Activated naive CD8-positive, alpha-beta T cell treated with anti-CD3 and anti-CD28 coated beads, Interleukin-2, amount 50 U/mL, for 24 hours (primary cell): ENCODE measurements around the gene DLD.

Experiments
- ATAC-seq: fragments of 150-1000 bp; cut with Tn5 transposase; one replicate; pipeline ENCODE4 v1.10.0; 2021
- DNase-seq: peaks from one replicate; pipeline ENCODE4 v3.0.0; 2021
- H3K27ac Mint-ChIP-seq: one replicate; pipeline ENCODE4 v1.8.0; 2021; ENCODE audit warnings: mild to moderate bottlenecking, mixed read lengths
- H3K27me3 Mint-ChIP-seq: one replicate; pipeline ENCODE4 v1.8.0; 2021; ENCODE audit warnings: mixed read lengths
- H3K36me3 Mint-ChIP-seq: one replicate; pipeline ENCODE4 v1.8.0; 2021; ENCODE audit warnings: low read depth, mixed read lengths
- H3K4me1 Mint-ChIP-seq: one replicate; pipeline ENCODE4 v1.8.0; 2021; ENCODE audit warnings: mixed read lengths
- H3K4me3 Mint-ChIP-seq: one replicate; pipeline ENCODE4 v1.8.0; 2021; ENCODE audit warnings: mild to moderate bottlenecking, moderate library complexity, mixed read lengths
- H3K9me3 Mint-ChIP-seq: one replicate; pipeline ENCODE4 v1.8.0; 2021; ENCODE audit warnings: mixed read lengths

Gene DLD

GRCh38 chr7:107938456-107939250 is 47.7 kb downstream of the DLD start:
- Mint-ChIP-seq H3K4me1 (peaks cover 4% of the 10 kb centered on the region), H3K4me3 (no peak overlapping the region), H3K36me3 (peaks cover 4% of the 10 kb centered on the region), H3K27ac (no peak overlapping the region), H3K27me3 (no peaks in the 10 kb centered on the region), H3K9me3 (no peaks in the 10 kb centered on the region)
- no peak for ATAC-seq
- DNase-seq, result no peak

GRCh38 chr7:107939573-107940489 is 48.8 kb downstream of the DLD start:
- Mint-ChIP-seq H3K9me3 (no peaks in the 10 kb centered on the region), H3K36me3 (peaks cover 4% of the 10 kb centered on the region), H3K27me3 (no peaks in the 10 kb centered on the region), H3K4me3 (no peak overlapping the region), H3K27ac (no peak overlapping the region), H3K4me1 (no peaks in the 10 kb centered on the region)
- DNase-seq (no peak), ATAC-seq (no peak)

- ATAC-seq, result no peak
- DNase-seq, result no peak
- peaks cover 4% of the 10 kb centered on the region for H3K36me3 Mint-ChIP-seq
- no peaks in the 10 kb centered on the region for H3K27me3 Mint-ChIP-seq
- H3K9me3 Mint-ChIP-seq, result no peaks in the 10 kb centered on the region
- H3K4me1 Mint-ChIP-seq, result no peaks in the 10 kb centered on the region
- H3K27ac Mint-ChIP-seq, result no peak overlapping the region
- no peak overlapping the region for H3K4me3 Mint-ChIP-seq
Measured at GRCh38 chr7:107940951-107941350, 50.0 kb downstream of the DLD start.

GRCh38 chr7:107943018-107943417 is 52.0 kb downstream of the DLD start:
- no peaks in the 10 kb centered on the region for H3K9me3 Mint-ChIP-seq
- no peaks in the 10 kb centered on the region for H3K27me3 Mint-ChIP-seq
- H3K4me3 Mint-ChIP-seq, result no peak overlapping the region
- ATAC-seq, result no peak
- no peak for DNase-seq
- no peaks in the 10 kb centered on the region for H3K4me1 Mint-ChIP-seq
- H3K36me3 Mint-ChIP-seq, result peaks cover 4% of the 10 kb centered on the region
- H3K27ac Mint-ChIP-seq, result no peak overlapping the region

GRCh38 chr7:107944411-107945169 is 53.6 kb downstream of the DLD start:
- peaks cover 4% of the 10 kb centered on the region for H3K36me3 Mint-ChIP-seq

GRCh38 chr7:107945332-107945731 is 54.3 kb downstream of the DLD start:
- no peaks in the 10 kb centered on the region for H3K4me1 Mint-ChIP-seq
- ATAC-seq (no peak), DNase-seq (no peak)
- H3K36me3 Mint-ChIP-seq, result peaks cover 4% of the 10 kb centered on the region
- no peak overlapping the region for H3K27ac Mint-ChIP-seq
- no peaks in the 10 kb centered on the region for H3K9me3 Mint-ChIP-seq
- H3K27me3 Mint-ChIP-seq, result no peaks in the 10 kb centered on the region
- H3K4me3 Mint-ChIP-seq, result no peak overlapping the region

More at GRCh38 chr7:107944411-107945169, 53.6 kb downstream of the DLD start:
- no peak overlapping the region for H3K4me3 Mint-ChIP-seq
- no peaks in the 10 kb centered on the region for H3K27me3 Mint-ChIP-seq
- ATAC-seq (no peak), DNase-seq (no peak)
- H3K27ac Mint-ChIP-seq, result no peak overlapping the region
- no peaks in the 10 kb centered on the region for H3K9me3 Mint-ChIP-seq
- H3K4me1 Mint-ChIP-seq, result no peaks in the 10 kb centered on the region

GRCh38 chr7:107946451-107946850 is 55.5 kb downstream of the DLD start:
- DNase-seq, result no peak
- Mint-ChIP-seq H3K36me3 (no peaks in the 10 kb centered on the region), H3K27ac (no peak overlapping the region), H3K4me1 (no peaks in the 10 kb centered on the region), H3K9me3 (no peaks in the 10 kb centered on the region), H3K4me3 (no peak overlapping the region), H3K27me3 (no peaks in the 10 kb centered on the region)
- no peak for ATAC-seq

- Mint-ChIP-seq H3K9me3 (no peaks in the 10 kb centered on the region), H3K4me3 (no peak overlapping the region), H3K27ac (no peak overlapping the region), H3K27me3 (no peaks in the 10 kb centered on the region), H3K36me3 (no peaks in the 10 kb centered on the region), H3K4me1 (no peaks in the 10 kb centered on the region)
- no peak for ATAC-seq
- DNase-seq, result no peak
Measured at GRCh38 chr7:107946881-107947280, 55.9 kb downstream of the DLD start.

GRCh38 chr7:107948645-107949442 is 57.9 kb downstream of the DLD start:
- no peak for DNase-seq
- H3K27me3 Mint-ChIP-seq, result peaks cover 1% of the 10 kb centered on the region
- no peak for ATAC-seq
- no peaks in the 10 kb centered on the region for H3K9me3 Mint-ChIP-seq
- no peak overlapping the region for H3K4me3 Mint-ChIP-seq
- H3K36me3 Mint-ChIP-seq, result no peaks in the 10 kb centered on the region
- no peak overlapping the region for H3K27ac Mint-ChIP-seq
- H3K4me1 Mint-ChIP-seq, result no peaks in the 10 kb centered on the region

- no peak for ATAC-seq
Measured at GRCh38 chr7:107949443-107949935, 58.5 kb downstream of the DLD start.

GRCh38 chr7:107951172-107951787 is 60.3 kb downstream of the DLD start:
- ATAC-seq, result no peak
- Mint-ChIP-seq H3K27me3 (peaks cover 7% of the 10 kb centered on the region), H3K36me3 (no peaks in the 10 kb centered on the region), H3K4me3 (no peak overlapping the region), H3K9me3 (no peaks in the 10 kb centered on the region), H3K4me1 (no peaks in the 10 kb centered on the region), H3K27ac (no peak overlapping the region)
- DNase-seq, result no peak

More at GRCh38 chr7:107949443-107949935, 58.5 kb downstream of the DLD start:
- no peak overlapping the region for H3K27ac Mint-ChIP-seq
- DNase-seq, result no peak
- H3K4me1 Mint-ChIP-seq, result no peaks in the 10 kb centered on the region
- no peaks in the 10 kb centered on the region for H3K9me3 Mint-ChIP-seq
- H3K36me3 Mint-ChIP-seq, result no peaks in the 10 kb centered on the region
- peaks cover 1% of the 10 kb centered on the region for H3K27me3 Mint-ChIP-seq
- H3K4me3 Mint-ChIP-seq, result no peak overlapping the region

GRCh38 chr7:107951896-107952295 is 60.9 kb downstream of the DLD start:
- Mint-ChIP-seq H3K4me3 (no peak overlapping the region), H3K9me3 (no peaks in the 10 kb centered on the region), H3K4me1 (no peaks in the 10 kb centered on the region), H3K27ac (no peak overlapping the region), H3K27me3 (peaks cover 11% of the 10 kb centered on the region), H3K36me3 (no peaks in the 10 kb centered on the region)
- ATAC-seq (no peak), DNase-seq (no peak)

- Mint-ChIP-seq H3K36me3 (no peaks in the 10 kb centered on the region), H3K27ac (no peak overlapping the region), H3K4me3 (no peak overlapping the region), H3K4me1 (no peaks in the 10 kb centered on the region), H3K27me3 (peaks cover 11% of the 10 kb centered on the region), H3K9me3 (no peaks in the 10 kb centered on the region)
- no peak for ATAC-seq
- DNase-seq, result no peak
Measured at GRCh38 chr7:107953265-107953923, 62.4 kb downstream of the DLD start.
